NCI-H1417 treated with DMSO at 0.1 percent for 48 hours (cell line): ENCODE measurements around the gene SUB1.
"Not testable (repeated sequence)": the region's sequence is repeated elsewhere in the genome, so short reads cannot be mapped to it uniquely, and the experiment has no call there.

Experiments
- DNase-seq: peaks from one replicate; lab custom pipeline; 2025; lab: John Stamatoyannopoulos, UW

The SUB1 gene

GRCh38 chr5:32600054-32600622 lies 14.8 kb downstream of the SUB1 start:
- no peak for DNase-seq

GRCh38 chr5:32601623-32602295 lies 16.4 kb downstream of the SUB1 start:
- no peak for DNase-seq

- DNase-seq = no peak
Measured at GRCh38 chr5:32602906-32603305, 17.5 kb downstream of the SUB1 start.

GRCh38 chr5:32604800-32605765 lies 19.7 kb downstream of the SUB1 start:
- no peak for DNase-seq

- no peak for DNase-seq
Measured at GRCh38 chr5:32605766-32606152, 20.4 kb downstream of the SUB1 start.

- DNase-seq = peak; percentile 56
Measured at GRCh38 chr5:32612134-32612888, 27.0 kb downstream of the SUB1 start.

- DNase-seq = peak; percentile 34
Measured at GRCh38 chr5:32613050-32613672, 27.8 kb downstream of the SUB1 start.

- DNase-seq = no peak
Measured at GRCh38 chr5:32615236-32615635, 29.9 kb downstream of the SUB1 start.

- no peak for DNase-seq
Measured at GRCh38 chr5:32618962-32619361, 33.6 kb downstream of the SUB1 start.

GRCh38 chr5:32621256-32621655 lies 35.9 kb downstream of the SUB1 start:
- no peak for DNase-seq

- no peak for DNase-seq
Measured at GRCh38 chr5:32625106-32625505, 39.7 kb downstream of the SUB1 start.

- no peak for DNase-seq
Measured at GRCh38 chr5:32625547-32625946, 40.2 kb downstream of the SUB1 start.

GRCh38 chr5:32627219-32627870 lies 42.0 kb downstream of the SUB1 start:
- no peak for DNase-seq

GRCh38 chr5:32628049-32628844 lies 42.9 kb downstream of the SUB1 start:
- DNase-seq = no peak

GRCh38 chr5:32630867-32631491 lies 45.6 kb downstream of the SUB1 start:
- DNase-seq = no peak

- not testable (repeated sequence) for DNase-seq
Measured at GRCh38 chr5:32633017-32633416, 47.7 kb downstream of the SUB1 start.

GRCh38 chr5:32638309-32638708 lies 53.0 kb downstream of the SUB1 start:
- no peak for DNase-seq

- DNase-seq = no peak
Measured at GRCh38 chr5:32639943-32640342, 54.6 kb downstream of the SUB1 start.

GRCh38 chr5:32642276-32643002 lies 57.1 kb downstream of the SUB1 start:
- DNase-seq = no peak
